OCI-LY1 (cell line): ENCODE measurements around the gene SHOX.

Experiments used
- CTCF ChIP-seq: fragments of 200-600 bp; sonication (generic), shearing (Covaris generic); IDR thresholded peaks from 2 replicates; pipeline ENCODE4 v1.5.1; 2017; ENCODE audit warnings: mild to moderate bottlenecking, antibody characterized with exemption, low read length, moderate library complexity, mixed read lengths
- EZH2 ChIP-seq: fragments of 200-600 bp; sonication (generic), shearing (Covaris generic); IDR thresholded peaks from 2 replicates; pipeline ENCODE4 v1.8.0; 2017; ENCODE audit warnings: borderline replicate concordance, mixed run types, mild to moderate bottlenecking, antibody characterized with exemption, low read length, moderate library complexity, mixed read lengths

GRCh38 chrX:661154-661553, 30.6 kb downstream of the SHOX start:
- TF ChIP-seq CTCF, result no peak
- TF ChIP-seq EZH2, result no peak
